A673 (cell line): ENCODE data around the gene DDX3X. TPM values are rescaled to one million over a fixed set of nuclear protein-coding genes. Genes with fewer than 3 reads are reported as not detected.
"Not testable (repeated sequence)": the region's sequence is repeated elsewhere in the genome, so short reads cannot be mapped to it uniquely, and the experiment has no call there.

Source experiments
- Bru-seq: library from RNA; stranded (reverse); fragments of 400-500 nt; gene quantifications from one replicate; lab custom pipeline; 2021; lab: Mats Ljungman, UMichigan
- BruChase-seq, 2 experiments: library from RNA; stranded (reverse); fragments of 400-500 nt; gene quantifications; one replicate each; lab custom pipeline; 2021; lab: Mats Ljungman, UMichigan
- BruUV-seq: library from RNA; stranded (reverse); fragments of 400-500 nt; replicated peaks from 2 replicates; lab custom pipeline; 2021; lab: Mats Ljungman, UMichigan
- CTCF ChIA-PET: fragments of 300-600 bp; sonication (Branson Sonifier 250); formaldehyde crosslinking; loops from one replicate; lab custom pipeline; 2022; ENCODE audit warnings: antibody characterized with exemption; lab: Charles Lee
- POLR2A ChIA-PET: fragments of 300-600 bp; sonication (Branson Sonifier 250); formaldehyde crosslinking; loops from one replicate; lab custom pipeline; 2022; ENCODE audit warnings: antibody characterized with exemption; ENCODE audit not compliant: low non-redundant PET; lab: Charles Lee
- DNase-seq: peaks from one replicate; pipeline ENCODE4 v3.0.0-alpha.2; 2015; ENCODE audit warnings: low spot score
- H3K27ac ChIP-seq: fragments of 200-600 bp; sonication (generic); 2 replicates; pipeline ENCODE4 v1.5.1; 2016; ENCODE audit warnings: mixed run types, low read depth, mild to moderate bottlenecking, mixed read lengths, antibody characterized with exemption, low read length; ENCODE audit not compliant: poor library complexity, severe bottlenecking
- H3K27me3 ChIP-seq: fragments of 200-600 bp; sonication (generic); replicated peaks from 2 replicates; pipeline ENCODE4 v1.6.1; 2017; ENCODE audit warnings: mixed run types, low read depth, mild to moderate bottlenecking, mixed read lengths, antibody characterized with exemption, low read length; ENCODE audit not compliant: insufficient read depth, poor library complexity
- H3K36me3 ChIP-seq: fragments of 200-600 bp; sonication (generic); 2 replicates; pipeline ENCODE4 v1.6.1; 2016; ENCODE audit warnings: mixed run types, mild to moderate bottlenecking, mixed read lengths, antibody characterized with exemption, low read length; ENCODE audit not compliant: insufficient read depth, poor library complexity, severe bottlenecking
- H3K4me1 ChIP-seq: fragments of 200-600 bp; sonication (generic); 2 replicates; pipeline ENCODE4 v1.6.1; 2017; ENCODE audit warnings: mixed run types, mild to moderate bottlenecking, mixed read lengths, antibody characterized with exemption, low read length; ENCODE audit not compliant: insufficient read depth, poor library complexity, severe bottlenecking
- H3K4me3 ChIP-seq: fragments of 200-600 bp; sonication (generic); 2 replicates; pipeline ENCODE4 v1.5.1; 2016; ENCODE audit warnings: low read depth, mixed run types, mild to moderate bottlenecking, mixed read lengths, low read length; ENCODE audit not compliant: poor library complexity, severe bottlenecking
- H3K9me3 ChIP-seq: fragments of 200-600 bp; sonication (generic); 2 replicates; pipeline ENCODE4 v1.6.1; 2016; ENCODE audit warnings: mixed run types, low read depth, mild to moderate bottlenecking, mixed read lengths, antibody characterized with exemption, low read length; ENCODE audit not compliant: poor library complexity, severe bottlenecking
- CTCF ChIP-seq: fragments of 300-800, 200-600 bp; sonication (generic); conservative IDR thresholded peaks from 2 replicates; pipeline ENCODE4 v1.5.1; 2017; ENCODE audit warnings: low read depth, mild to moderate bottlenecking, antibody characterized with exemption, low read length, moderate library complexity, mixed read lengths
- EZH2 ChIP-seq: fragments of 200-600 bp; sonication (generic); IDR thresholded peaks from 2 replicates; pipeline ENCODE4 v1.6.1; 2017; ENCODE audit warnings: borderline replicate concordance, low read depth, mild to moderate bottlenecking, mixed read lengths, antibody characterized with exemption, low read length; ENCODE audit not compliant: poor library complexity, severe bottlenecking
- intact Hi-C: fragments of 100-400 bp; cut with micrococcal nuclease; formaldehyde crosslinking; loops from one replicate; pipeline ENCODE4 v1.10.0; 2022; ENCODE audit not compliant: unreplicated experiment
- long read RNA-seq: library from polyadenylated mRNA; stranded (forward); transcript quantifications from one replicate; pipeline ENCODE4 v2.0.0, GENCODE V29; 2022
- total RNA-seq: library from RNA; stranded (reverse); gene quantifications from 2 replicates; pipeline ENCODE4 v1.2.3, GENCODE V29; 2021

The DDX3X gene
- total RNA-seq (408 and 454 TPM in 2 replicates), Bru-seq, nascent RNA (percentile 99 among the genes with signal in this experiment), BruChase-seq, experiment 1, labeled RNA remaining after a 2-hour chase (percentile 100 among the genes with signal in this experiment), BruChase-seq, experiment 2, labeled RNA remaining after a 6-hour chase (percentile 99 among the genes with signal in this experiment)
- long read RNA-seq, full-length matches to known transcripts, result 236 of 308 reads
- long read RNA-seq, partial matches to known transcripts, result 56 of 308 reads
- long read RNA-seq, other reads (novel, unspliced or antisense), result 16 of 308 reads

GRCh38 chrX:41333744-41334362 lies at the start of gene DDX3X:
Gene DDX3X (plus strand): TSS chrX:41334162. CDS start chrX:41334253, 91 bp downstream.
- ChIA-PET POLR2A (interaction anchor here (0.7 to 0.9 kb wide), 4 partner anchors 11 to 930 kb away, joined by 3 to 4 read pairs (median 3); no protein-coding TSS in a partner anchor), CTCF (no interaction called here)
- H3K4me3 ChIP-seq, result peak within 1 kb of the TSS; percentile 81
- BruUV-seq, result no TSS peak
- no peaks in the 10 kb centered on the region for H3K27me3 ChIP-seq
- peaks cover 47% of the 10 kb centered on the region for H3K4me1 ChIP-seq
- H3K27ac ChIP-seq, result peak within 1 kb of the TSS; percentile 100
- peaks cover 14% of the 10 kb centered on the region for H3K36me3 ChIP-seq
- H3K9me3 ChIP-seq, result no peaks in the 10 kb centered on the region
- TF ChIP-seq CTCF (0 out of 2 replicates have a peak, but pooled peaks have one; percentile 20), EZH2 (no peak)
- intact Hi-C loops, result no loop called here
- peak; percentile 93 for DNase-seq

GRCh38 chrX:41285928-41286327 lies 48.0 kb upstream of the DDX3X start:
- H3K4me3 ChIP-seq, result not testable (repeated sequence)

DNA sequence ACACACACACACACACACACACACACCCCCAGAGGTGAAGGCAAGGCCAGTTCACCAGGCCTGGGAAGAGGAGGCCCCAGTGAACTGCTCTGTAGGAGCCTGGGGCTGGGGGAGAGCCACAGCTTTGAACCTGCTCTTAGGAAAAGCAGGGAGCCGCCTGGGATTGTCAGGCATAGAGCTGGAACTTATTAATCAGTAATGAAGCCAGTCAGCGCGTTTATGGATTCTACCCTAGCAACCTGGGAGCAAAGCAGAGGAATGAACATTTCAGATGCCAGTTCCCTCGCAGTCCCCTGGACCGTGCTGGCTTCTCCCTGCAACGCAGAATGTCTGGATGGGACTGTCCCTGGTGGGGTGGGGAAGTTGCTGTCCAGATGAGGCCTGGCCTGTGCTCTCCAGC lies 45.3 kb upstream of the DDX3X start:
- no peaks in the 10 kb centered on the region for H3K27me3 ChIP-seq
- POLR2A ChIA-PET, result no interaction called here
- no peak overlapping the region for H3K27ac ChIP-seq
- H3K36me3 ChIP-seq, result no peaks in the 10 kb centered on the region
- CTCF ChIA-PET, result no interaction called here
- no TSS peak for BruUV-seq
- peaks cover 10% of the 10 kb centered on the region for H3K4me1 ChIP-seq
- intact Hi-C loops, result no loop called here
- H3K9me3 ChIP-seq, result no peaks in the 10 kb centered on the region
- DNase-seq, result no peak
- TF ChIP-seq EZH2 (no peak), CTCF (no peak)
- H3K4me3 ChIP-seq, result no peak overlapping the region

More at GRCh38 chrX:41285928-41286327, 48.0 kb upstream of the DDX3X start:
- POLR2A ChIA-PET, H3K9me3 ChIP-seq, DNase-seq, H3K36me3 ChIP-seq, intact Hi-C loops, H3K27ac ChIP-seq, H3K27me3 ChIP-seq, BruUV-seq, CTCF ChIA-PET, H3K4me1 ChIP-seq: not testable (repeated sequence)
